ENCODE data around the gene ZNF555. TPM values are rescaled to one million over a fixed set of nuclear protein-coding genes. Genes with fewer than 3 reads are reported as not detected.
"Not testable (repeated sequence)": the region's sequence is repeated elsewhere in the genome, so short reads cannot be mapped to it uniquely, and the experiment has no call there.

Gene ZNF555
- total and polyA plus RNA-seq, 2 donors: 4.2 TPM

- WGBS: 91% methylated on average over 22 of the region's 22 CpGs
- H3K27ac ChIP-seq (ENCODE audit: low read depth in 1 of 2, low read length in 1 of 2); H3K9me3 ChIP-seq (ENCODE audit: control insufficient read depth in 2 of 2, insufficient read depth in 1 of 2, low read length in 1 of 2); DNase-seq (ENCODE audit: low read depth in 6 of 9, low spot score in 9 of 9); H3K4me1 ChIP-seq (ENCODE audit: control insufficient read depth in 2 of 2, insufficient read depth in 2 of 2, low read length in 2 of 2); H3K27me3 ChIP-seq (ENCODE audit: control insufficient read depth in 2 of 2, insufficient read depth in 1 of 2, low read length in 1 of 2); H3K4me3 ChIP-seq (ENCODE audit: low read length in 2 of 2): not testable (repeated sequence)
- peaks cover 23 to 29% of the 10 kb centered on the region in 2 donors for H3K36me3 ChIP-seq (ENCODE audit: control insufficient read depth in 2 of 2, insufficient read depth in 2 of 2, low read length in 1 of 2)
Measured at GRCh38 chr19:2817237-2817829, 23.9 kb upstream of the ZNF555 start.

GRCh38 chr19:2819540-2820111 lies 21.6 kb upstream of the ZNF555 start, which contains the start of gene ZNF554:
ZNF554 (plus strand) TSS chr19:2819868; CDS start chr19:2820072, 204 bp downstream.
- Histone ChIP-seq H3K27ac (ENCODE audit: low read depth in 1 of 2, low read length in 1 of 2) (no peak within 1 kb of the TSS), H3K9me3 (ENCODE audit: control insufficient read depth in 2 of 2, insufficient read depth in 1 of 2, low read length in 1 of 2) (peaks cover 0 to 5% of the 10 kb centered on the region in 2 donors), H3K4me1 (ENCODE audit: control insufficient read depth in 2 of 2, insufficient read depth in 2 of 2, low read length in 2 of 2) (peaks cover 2 to 6% of the 10 kb centered on the region in 2 donors), H3K4me3 (ENCODE audit: low read length in 2 of 2) (peak within 1 kb of the TSS; percentile 62 to 70), H3K27me3 (ENCODE audit: control insufficient read depth in 2 of 2, insufficient read depth in 1 of 2, low read length in 1 of 2) (no peaks in the 10 kb centered on the region), H3K36me3 (ENCODE audit: control insufficient read depth in 2 of 2, insufficient read depth in 2 of 2, low read length in 1 of 2) (peaks cover 7 to 11% of the 10 kb centered on the region in 2 donors)
- under 1% methylated on average over 64 of the region's 64 CpGs for WGBS
- DNase-seq (ENCODE audit: low read depth in 6 of 9, low spot score in 9 of 9): peak; percentile 92 to 99 (median 98)

GRCh38 chr19:2820112-2820702 lies 21.1 kb upstream of the ZNF555 start:
- WGBS: 6% methylated on average over 36 of the region's 36 CpGs
- peak in 3 of 9 donors; percentile 18 to 52 (median 27) for DNase-seq (ENCODE audit: low read depth in 6 of 9, low spot score in 9 of 9)

GRCh38 chr19:2822846-2823245 lies 18.4 kb upstream of the ZNF555 start:
- H3K36me3 ChIP-seq (ENCODE audit: control insufficient read depth in 2 of 2, insufficient read depth in 2 of 2, low read length in 1 of 2): peaks cover 2 to 10% of the 10 kb centered on the region in 2 donors
- H3K27ac ChIP-seq (ENCODE audit: low read depth in 1 of 2, low read length in 1 of 2): no peak overlapping the region
- no peak overlapping the region for H3K4me3 ChIP-seq (ENCODE audit: low read length in 2 of 2)
- H3K9me3 ChIP-seq (ENCODE audit: control insufficient read depth in 2 of 2, insufficient read depth in 1 of 2, low read length in 1 of 2): peaks cover 0 to 9% of the 10 kb centered on the region in 2 donors
- 97% methylated on average over 5 of the region's 5 CpGs for WGBS
- H3K27me3 ChIP-seq (ENCODE audit: control insufficient read depth in 2 of 2, insufficient read depth in 1 of 2, low read length in 1 of 2): no peaks in the 10 kb centered on the region
- DNase-seq (ENCODE audit: low read depth in 6 of 9, low spot score in 9 of 9): no peak
- peaks cover 2 to 6% of the 10 kb centered on the region in 2 donors for H3K4me1 ChIP-seq (ENCODE audit: control insufficient read depth in 2 of 2, insufficient read depth in 2 of 2, low read length in 2 of 2)

More at GRCh38 chr19:2820112-2820702, 21.1 kb upstream of the ZNF555 start:
- peaks cover 1 to 7% of the 10 kb centered on the region in 2 donors for H3K36me3 ChIP-seq (ENCODE audit: control insufficient read depth in 2 of 2, insufficient read depth in 2 of 2, low read length in 1 of 2)
- no peaks in the 10 kb centered on the region for H3K27me3 ChIP-seq (ENCODE audit: control insufficient read depth in 2 of 2, insufficient read depth in 1 of 2, low read length in 1 of 2)
- H3K4me1 ChIP-seq (ENCODE audit: control insufficient read depth in 2 of 2, insufficient read depth in 2 of 2, low read length in 2 of 2): peaks cover 2 to 6% of the 10 kb centered on the region in 2 donors
- no peak overlapping the region for H3K27ac ChIP-seq (ENCODE audit: low read depth in 1 of 2, low read length in 1 of 2)
- H3K9me3 ChIP-seq (ENCODE audit: control insufficient read depth in 2 of 2, insufficient read depth in 1 of 2, low read length in 1 of 2): peaks cover 0 to 5% of the 10 kb centered on the region in 2 donors
- peak overlapping the region; percentile 62 to 70 for H3K4me3 ChIP-seq (ENCODE audit: low read length in 2 of 2)

- H3K9me3 ChIP-seq (ENCODE audit: control insufficient read depth in 2 of 2, insufficient read depth in 1 of 2, low read length in 1 of 2): peaks cover 0 to 15% of the 10 kb centered on the region in 2 donors
- H3K4me1 ChIP-seq (ENCODE audit: control insufficient read depth in 2 of 2, insufficient read depth in 2 of 2, low read length in 2 of 2): peaks cover 2 to 6% of the 10 kb centered on the region in 2 donors
- peaks cover 6 to 14% of the 10 kb centered on the region in 2 donors for H3K36me3 ChIP-seq (ENCODE audit: control insufficient read depth in 2 of 2, insufficient read depth in 2 of 2, low read length in 1 of 2)
- WGBS: 98% methylated on average over 9 of the region's 9 CpGs
- H3K4me3 ChIP-seq (ENCODE audit: low read length in 2 of 2): no peak overlapping the region
- no peak for DNase-seq (ENCODE audit: low read depth in 6 of 9, low spot score in 9 of 9)
- H3K27ac ChIP-seq (ENCODE audit: low read depth in 1 of 2, low read length in 1 of 2): no peak overlapping the region
- no peaks in the 10 kb centered on the region for H3K27me3 ChIP-seq (ENCODE audit: control insufficient read depth in 2 of 2, insufficient read depth in 1 of 2, low read length in 1 of 2)
Measured at GRCh38 chr19:2823646-2824045, 17.6 kb upstream of the ZNF555 start.

- H3K9me3 ChIP-seq (ENCODE audit: control insufficient read depth in 2 of 2, insufficient read depth in 1 of 2, low read length in 1 of 2): peaks cover 0 to 19% of the 10 kb centered on the region in 2 donors
- no peak overlapping the region for H3K27ac ChIP-seq (ENCODE audit: low read depth in 1 of 2, low read length in 1 of 2)
- peaks cover 6 to 14% of the 10 kb centered on the region in 2 donors for H3K36me3 ChIP-seq (ENCODE audit: control insufficient read depth in 2 of 2, insufficient read depth in 2 of 2, low read length in 1 of 2)
- no peak overlapping the region for H3K4me3 ChIP-seq (ENCODE audit: low read length in 2 of 2)
- no peak for DNase-seq (ENCODE audit: low read depth in 6 of 9, low spot score in 9 of 9)
- no peaks in the 10 kb centered on the region for H3K27me3 ChIP-seq (ENCODE audit: control insufficient read depth in 2 of 2, insufficient read depth in 1 of 2, low read length in 1 of 2)
- whole genome bisulfite sequencing: 82% methylated on average over 8 of the region's 8 CpGs
- peaks cover 2 to 6% of the 10 kb centered on the region in 2 donors for H3K4me1 ChIP-seq (ENCODE audit: control insufficient read depth in 2 of 2, insufficient read depth in 2 of 2, low read length in 2 of 2)
Measured at GRCh38 chr19:2824129-2824528, 17.1 kb upstream of the ZNF555 start.

GRCh38 chr19:2827022-2827421 lies 14.3 kb upstream of the ZNF555 start:
- H3K36me3 ChIP-seq (ENCODE audit: control insufficient read depth in 2 of 2, insufficient read depth in 2 of 2, low read length in 1 of 2): peaks cover 6 to 14% of the 10 kb centered on the region in 2 donors
- peaks cover 0 to 33% of the 10 kb centered on the region in 2 donors for H3K9me3 ChIP-seq (ENCODE audit: control insufficient read depth in 2 of 2, insufficient read depth in 1 of 2, low read length in 1 of 2)

GRCh38 chr19:2827840-2828489 lies 13.3 kb upstream of the ZNF555 start:
- Histone ChIP-seq H3K4me1 (ENCODE audit: control insufficient read depth in 2 of 2, insufficient read depth in 2 of 2, low read length in 2 of 2) (no peaks in the 10 kb centered on the region), H3K36me3 (ENCODE audit: control insufficient read depth in 2 of 2, insufficient read depth in 2 of 2, low read length in 1 of 2) (peaks cover 13 to 21% of the 10 kb centered on the region in 2 donors), H3K27me3 (ENCODE audit: control insufficient read depth in 2 of 2, insufficient read depth in 1 of 2, low read length in 1 of 2) (no peaks in the 10 kb centered on the region), H3K9me3 (ENCODE audit: control insufficient read depth in 2 of 2, insufficient read depth in 1 of 2, low read length in 1 of 2) (peaks cover 3 to 43% of the 10 kb centered on the region in 2 donors), H3K4me3 (ENCODE audit: low read length in 2 of 2) (no peak overlapping the region), H3K27ac (ENCODE audit: low read depth in 1 of 2, low read length in 1 of 2) (no peak overlapping the region)
- 96% methylated on average over 13 of the region's 13 CpGs for WGBS
- DNase-seq (ENCODE audit: low read depth in 6 of 9, low spot score in 9 of 9): no peak

More at GRCh38 chr19:2827022-2827421, 14.3 kb upstream of the ZNF555 start:
- Histone ChIP-seq H3K4me3 (ENCODE audit: low read length in 2 of 2) (no peak overlapping the region), H3K4me1 (ENCODE audit: control insufficient read depth in 2 of 2, insufficient read depth in 2 of 2, low read length in 2 of 2) (no peaks in the 10 kb centered on the region), H3K27ac (ENCODE audit: low read depth in 1 of 2, low read length in 1 of 2) (no peak overlapping the region), H3K27me3 (ENCODE audit: control insufficient read depth in 2 of 2, insufficient read depth in 1 of 2, low read length in 1 of 2) (no peaks in the 10 kb centered on the region)
- no peak for DNase-seq (ENCODE audit: low read depth in 6 of 9, low spot score in 9 of 9)
- 97% methylated on average over 2 of the region's 2 CpGs for WGBS
